ENCODE results near the gene UGP2.
"Not testable (repeated sequence)": the region's sequence is repeated elsewhere in the genome, so short reads cannot be mapped to it uniquely, and the experiment has no call there.

Gene UGP2

DNA sequence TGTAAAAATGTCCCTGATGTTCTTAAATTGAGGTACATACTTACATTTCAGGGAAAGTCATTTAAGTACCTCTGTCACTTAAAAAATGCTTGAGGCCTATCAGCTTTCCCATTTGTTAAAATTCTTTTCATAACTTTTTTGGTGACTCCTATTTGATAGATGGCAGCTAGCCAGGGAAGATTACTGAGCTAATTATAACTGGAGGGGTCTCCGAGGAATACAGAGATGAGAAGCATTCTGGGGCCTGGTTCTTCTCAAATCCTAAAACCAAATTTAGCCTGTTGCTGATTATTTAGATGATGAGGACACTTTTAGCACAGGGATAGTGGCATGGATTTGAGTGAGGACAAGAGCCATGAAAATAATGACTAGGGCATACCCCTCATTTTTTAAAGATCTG, 4.8 kb downstream of the UGP2 start:
- no peak overlapping the region for H3K4me2 ChIP-seq (ENCODE audit: low read length)
- H2AFZ ChIP-seq: no peak overlapping the region
- H3K79me2 ChIP-seq: peaks cover 34% of the 10 kb centered on the region
- H3K9ac ChIP-seq: no peak overlapping the region
- H3K4me1 ChIP-seq: peaks cover 12% of the 10 kb centered on the region
- H3K27ac ChIP-seq: no peak overlapping the region
- TF ChIP-seq, protein P1, sequence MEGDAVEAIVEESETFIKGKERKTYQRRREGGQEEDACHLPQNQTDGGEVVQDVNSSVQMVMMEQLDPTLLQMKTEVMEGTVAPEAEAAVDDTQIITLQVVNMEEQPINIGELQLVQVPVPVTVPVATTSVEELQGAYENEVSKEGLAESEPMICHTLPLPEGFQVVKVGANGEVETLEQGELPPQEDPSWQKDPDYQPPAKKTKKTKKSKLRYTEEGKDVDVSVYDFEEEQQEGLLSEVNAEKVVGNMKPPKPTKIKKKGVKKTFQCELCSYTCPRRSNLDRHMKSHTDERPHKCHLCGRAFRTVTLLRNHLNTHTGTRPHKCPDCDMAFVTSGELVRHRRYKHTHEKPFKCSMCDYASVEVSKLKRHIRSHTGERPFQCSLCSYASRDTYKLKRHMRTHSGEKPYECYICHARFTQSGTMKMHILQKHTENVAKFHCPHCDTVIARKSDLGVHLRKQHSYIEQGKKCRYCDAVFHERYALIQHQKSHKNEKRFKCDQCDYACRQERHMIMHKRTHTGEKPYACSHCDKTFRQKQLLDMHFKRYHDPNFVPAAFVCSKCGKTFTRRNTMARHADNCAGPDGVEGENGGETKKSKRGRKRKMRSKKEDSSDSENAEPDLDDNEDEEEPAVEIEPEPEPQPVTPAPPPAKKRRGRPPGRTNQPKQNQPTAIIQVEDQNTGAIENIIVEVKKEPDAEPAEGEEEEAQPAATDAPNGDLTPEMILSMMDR (IDR thresholded peaks at IDR 0.05): no peak
- no peak overlapping the region for H3K4me3 ChIP-seq (ENCODE audit: low read depth, low read length)
- H3K27me3 ChIP-seq (ENCODE audit: control insufficient read depth, insufficient read depth, low read length): no peaks in the 10 kb centered on the region
- no peaks in the 10 kb centered on the region for H3K9me3 ChIP-seq (ENCODE audit: control insufficient read depth, low read length)
- no peaks in the 10 kb centered on the region for H3K36me3 ChIP-seq (ENCODE audit: control insufficient read depth, insufficient read depth, low read length)

DNA sequence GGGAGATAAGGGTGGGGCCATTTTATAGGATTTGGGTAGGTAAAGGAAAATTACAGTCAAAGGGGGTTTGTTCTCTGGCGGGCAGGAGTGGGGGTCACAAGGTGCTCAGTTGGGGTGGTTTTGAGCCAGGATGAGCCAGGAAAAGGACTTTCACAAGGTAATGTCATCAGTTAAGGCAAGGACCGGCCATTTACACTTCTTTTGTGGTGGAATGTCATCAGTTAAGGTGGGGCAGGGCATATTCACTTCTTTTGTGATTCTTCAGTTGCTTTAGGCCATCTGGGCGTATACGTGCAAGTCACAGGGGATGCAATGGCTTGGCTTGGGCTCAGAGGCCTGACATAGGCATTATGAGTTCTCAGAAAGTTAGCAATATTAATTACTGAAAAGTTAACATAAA, 5.9 kb downstream of the UGP2 start:
- H3K36me3 ChIP-seq (ENCODE audit: control insufficient read depth, insufficient read depth, low read length); H3K27me3 ChIP-seq (ENCODE audit: control insufficient read depth, insufficient read depth, low read length); H3K4me2 ChIP-seq (ENCODE audit: low read length); H3K9me3 ChIP-seq (ENCODE audit: control insufficient read depth, low read length); H3K4me3 ChIP-seq (ENCODE audit: low read depth, low read length); H3K9ac ChIP-seq; H3K27ac ChIP-seq; H2AFZ ChIP-seq: not testable (repeated sequence)
- peaks cover 37% of the 10 kb centered on the region for H3K79me2 ChIP-seq
- peaks cover 18% of the 10 kb centered on the region for H3K4me1 ChIP-seq

DNA sequence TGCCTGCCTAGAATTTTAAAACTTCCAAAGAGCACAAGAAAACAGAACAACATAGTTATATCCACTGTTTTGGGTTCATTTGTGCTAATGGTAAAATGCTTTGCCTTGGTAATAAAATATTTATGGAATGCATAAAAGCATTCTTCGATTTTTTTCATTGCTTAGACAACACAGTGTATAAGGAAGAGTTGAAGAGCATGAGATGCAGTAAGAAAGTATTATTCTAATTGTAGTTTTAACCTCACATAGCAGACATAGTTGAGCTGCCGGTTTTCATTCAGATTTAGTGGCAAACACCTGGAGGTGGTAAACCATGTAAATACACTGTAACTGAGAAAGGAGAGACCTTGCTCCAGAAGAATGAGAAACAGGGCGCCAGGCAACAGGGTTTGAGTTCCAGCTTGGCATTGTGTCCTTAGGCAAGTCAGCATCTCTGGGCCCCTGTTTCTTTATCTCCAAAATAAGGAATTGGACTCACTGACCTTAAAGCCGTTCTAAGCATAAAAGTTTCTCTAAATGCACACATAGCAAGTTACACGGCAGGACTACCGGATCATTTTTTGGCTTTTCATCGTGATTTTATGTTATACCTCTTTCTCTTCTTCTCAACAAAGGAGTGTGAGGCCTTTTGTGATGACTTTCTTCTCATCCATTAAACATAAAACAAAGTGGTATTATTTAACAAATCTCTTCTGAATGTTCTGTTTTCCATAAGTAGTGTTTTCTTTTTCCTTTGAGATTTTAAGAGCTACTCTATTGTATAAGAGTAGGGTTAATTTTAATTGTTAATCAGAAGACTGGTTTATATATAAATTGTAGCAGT, 7.9 kb downstream of the UGP2 start:
- Histone ChIP-seq H3K4me1 (peaks cover 32% of the 10 kb centered on the region), H3K9me3 (ENCODE audit: control insufficient read depth, low read length) (no peaks in the 10 kb centered on the region), H3K4me2 (ENCODE audit: low read length) (no peak overlapping the region), H3K36me3 (ENCODE audit: control insufficient read depth, insufficient read depth, low read length) (no peaks in the 10 kb centered on the region), H3K9ac (no peak overlapping the region), H2AFZ (no peak overlapping the region), H3K4me3 (ENCODE audit: low read depth, low read length) (peak overlapping the region; percentile 1), H3K27me3 (ENCODE audit: control insufficient read depth, insufficient read depth, low read length) (no peaks in the 10 kb centered on the region), H3K79me2 (peaks cover 25% of the 10 kb centered on the region), H3K27ac (no peak overlapping the region)
- TF ChIP-seq, protein P1 (IDR thresholded peaks at IDR 0.05): no peak

DNA sequence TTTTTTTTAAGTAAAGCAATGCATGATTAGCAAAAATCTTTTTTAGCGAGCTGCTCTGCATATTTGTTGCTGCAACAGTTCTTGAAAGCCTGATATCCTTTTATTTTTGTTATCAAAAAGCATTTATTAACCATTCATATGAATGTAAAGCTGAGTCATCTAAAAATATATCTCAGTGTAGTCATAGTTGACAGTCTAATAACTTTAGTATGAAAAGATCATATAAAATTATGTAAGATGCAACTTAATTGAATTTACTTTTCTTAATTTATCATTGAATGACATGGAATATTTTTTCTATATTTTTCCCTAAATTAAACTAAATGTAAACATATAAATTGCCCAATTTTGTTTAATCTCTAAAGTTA, 8.5 kb downstream of the UGP2 start:
- H3K4me3 ChIP-seq (ENCODE audit: low read depth, low read length): no peak overlapping the region
- H3K9me3 ChIP-seq (ENCODE audit: control insufficient read depth, low read length): no peaks in the 10 kb centered on the region
- H3K79me2 ChIP-seq: peaks cover 20% of the 10 kb centered on the region
- H3K9ac ChIP-seq: no peak overlapping the region
- no peak overlapping the region for H3K27ac ChIP-seq
- TF ChIP-seq, protein P1 (IDR thresholded peaks at IDR 0.05): no peak
- H3K4me2 ChIP-seq (ENCODE audit: low read length): no peak overlapping the region
- no peaks in the 10 kb centered on the region for H3K27me3 ChIP-seq (ENCODE audit: control insufficient read depth, insufficient read depth, low read length)
- H3K36me3 ChIP-seq (ENCODE audit: control insufficient read depth, insufficient read depth, low read length): no peaks in the 10 kb centered on the region
- no peak overlapping the region for H2AFZ ChIP-seq
- H3K4me1 ChIP-seq: peaks cover 30% of the 10 kb centered on the region

DNA sequence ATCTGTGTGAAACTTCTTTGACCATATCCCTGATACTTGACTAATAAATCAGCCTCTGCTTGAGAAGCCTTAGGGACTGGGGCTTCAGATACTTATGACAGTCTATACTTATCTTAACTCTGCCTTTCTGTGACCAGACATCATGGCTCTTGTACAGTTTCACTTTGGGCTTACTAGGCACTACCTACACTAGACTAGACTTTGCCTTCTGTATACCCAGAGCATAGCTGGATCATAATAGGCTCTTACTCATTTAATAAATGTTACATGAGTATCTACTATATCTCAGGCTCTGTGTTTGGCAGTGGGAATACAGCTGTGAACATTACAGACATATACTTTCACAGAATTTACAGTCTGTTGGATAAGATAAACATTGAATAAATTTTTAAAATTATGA, 9.0 kb downstream of the UGP2 start:
- peaks cover 20% of the 10 kb centered on the region for H3K79me2 ChIP-seq
- H3K9me3 ChIP-seq (ENCODE audit: control insufficient read depth, low read length): no peaks in the 10 kb centered on the region
- H3K9ac ChIP-seq: no peak overlapping the region
- H3K36me3 ChIP-seq (ENCODE audit: control insufficient read depth, insufficient read depth, low read length): no peaks in the 10 kb centered on the region
- H3K4me2 ChIP-seq (ENCODE audit: low read length): no peak overlapping the region
- TF ChIP-seq, protein P1 (IDR thresholded peaks at IDR 0.05): no peak
- H3K27me3 ChIP-seq (ENCODE audit: control insufficient read depth, insufficient read depth, low read length): no peaks in the 10 kb centered on the region
- H3K4me1 ChIP-seq: peaks cover 30% of the 10 kb centered on the region
- no peak overlapping the region for H3K4me3 ChIP-seq (ENCODE audit: low read depth, low read length)
- no peak overlapping the region for H2AFZ ChIP-seq
- H3K27ac ChIP-seq: no peak overlapping the region
